ENCODE results near the gene PDAP1. TPM values are rescaled to one million over a fixed set of nuclear protein-coding genes. Genes with fewer than 3 reads are reported as not detected.

PDAP1 gene
- total RNA-seq, 1 experiment from 2014 or later: 150 TPM

DNA sequence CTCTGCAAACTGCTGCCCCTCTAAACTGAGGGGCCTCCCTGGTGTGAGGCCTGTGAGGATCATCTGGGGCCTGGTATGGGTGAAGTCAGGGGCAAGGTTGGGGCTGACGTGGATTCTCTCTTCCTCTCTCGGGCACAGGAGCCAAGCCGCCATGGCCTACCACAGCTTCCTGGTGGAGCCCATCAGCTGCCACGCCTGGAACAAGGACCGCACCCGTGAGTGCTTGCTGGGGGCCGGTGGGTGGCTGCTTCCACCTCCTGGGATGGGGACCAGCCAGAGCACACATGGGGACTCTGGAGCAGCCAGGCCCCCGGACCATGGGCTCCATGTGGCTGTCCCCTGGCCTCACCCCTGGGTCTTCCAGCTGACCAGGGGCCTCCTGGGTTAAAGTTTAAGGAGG lies 22.8 kb downstream of the PDAP1 start:
- Histone ChIP-seq H2BK15ac (ENCODE audit: low read depth, low read length) (no peak overlapping the region), H2AFZ (ENCODE audit: low read length) (no peak overlapping the region), H3K9me3 (ENCODE audit: control insufficient read depth, low read depth, low read length) (no peaks in the 10 kb centered on the region), H3K27ac (ENCODE audit: insufficient read length, low read depth, low read length) (no peak overlapping the region), H4K91ac (ENCODE audit: insufficient read length, low read depth, low read length) (no peak overlapping the region), H4K8ac (replicated peaks; ENCODE audit: insufficient read length, low read depth, low read length) (no peak overlapping the region), H3K4ac (ENCODE audit: low read depth, low read length) (no peak overlapping the region), H3K79me1 (ENCODE audit: insufficient read depth, low read depth, low read length, poor library complexity, severe bottlenecking) (no peaks in the 10 kb centered on the region), H4K20me1 (ENCODE audit: control insufficient read depth, insufficient read depth, insufficient read length) (no peaks in the 10 kb centered on the region), H3K23ac (ENCODE audit: insufficient read length, low read depth, low read length) (no peak overlapping the region), H3K27me3 (ENCODE audit: insufficient read depth, low read length) (no peaks in the 10 kb centered on the region), H3K23me2 (ENCODE audit: insufficient read length, low read depth, low read length, poor library complexity, severe bottlenecking) (peaks cover 2% of the 10 kb centered on the region), H3K79me2 (ENCODE audit: insufficient read depth, low read length) (no peaks in the 10 kb centered on the region), H2BK5ac (ENCODE audit: insufficient read length, low read length) (no peak overlapping the region), H2BK120ac (ENCODE audit: low read depth, low read length, poor library complexity, severe bottlenecking) (no peak overlapping the region), H3K4me2 (ENCODE audit: insufficient read depth, insufficient read length, low read length) (no peak overlapping the region), H2BK12ac (ENCODE audit: insufficient read length, low read depth, low read length) (no peak overlapping the region), H2BK20ac (ENCODE audit: low read depth, low read length, poor library complexity, severe bottlenecking) (no peak overlapping the region), H3K14ac (ENCODE audit: insufficient read depth, low read length) (no peak overlapping the region), H3K18ac (ENCODE audit: insufficient read length, low read depth, low read length) (no peak overlapping the region), H3T11ph (ENCODE audit: low read length) (no peak overlapping the region), H3K4me1 (ENCODE audit: insufficient read depth, low read length) (no peaks in the 10 kb centered on the region), H3K56ac (ENCODE audit: insufficient read length, low read depth, low read length) (no peak overlapping the region), H2AK5ac (ENCODE audit: insufficient read length, low read length) (no peak overlapping the region), H4K5ac (ENCODE audit: insufficient read length, low read depth, low read length) (no peak overlapping the region), H3K9ac (ENCODE audit: extremely low read depth, insufficient read length, low read length) (no peak overlapping the region)
- no CpG with 5 or more reads among the region's 8 CpGs for WGBS (ENCODE audit: extremely low coverage, insufficient read length, low lambda C conversion rate)
- peaks cover 9 to 39% (median 17%) of the 10 kb centered on the region in 3 experiments; a peak in 6 of 7 replicates for H3K36me3 Mint-ChIP-seq (ENCODE audit: insufficient read depth in 1 of 3, low read depth in 3 of 3)
- no peak overlapping the region for H3K4me3 Mint-ChIP-seq
- H3K27me3 Mint-ChIP-seq (ENCODE audit: low read depth): no peaks in the 10 kb centered on the region; the same call in 1 of the 2 replicates
- H3K9me3 Mint-ChIP-seq: no peaks in the 10 kb centered on the region; a peak in 1 of 5 replicates
- TF ChIP-seq, protein P1, sequence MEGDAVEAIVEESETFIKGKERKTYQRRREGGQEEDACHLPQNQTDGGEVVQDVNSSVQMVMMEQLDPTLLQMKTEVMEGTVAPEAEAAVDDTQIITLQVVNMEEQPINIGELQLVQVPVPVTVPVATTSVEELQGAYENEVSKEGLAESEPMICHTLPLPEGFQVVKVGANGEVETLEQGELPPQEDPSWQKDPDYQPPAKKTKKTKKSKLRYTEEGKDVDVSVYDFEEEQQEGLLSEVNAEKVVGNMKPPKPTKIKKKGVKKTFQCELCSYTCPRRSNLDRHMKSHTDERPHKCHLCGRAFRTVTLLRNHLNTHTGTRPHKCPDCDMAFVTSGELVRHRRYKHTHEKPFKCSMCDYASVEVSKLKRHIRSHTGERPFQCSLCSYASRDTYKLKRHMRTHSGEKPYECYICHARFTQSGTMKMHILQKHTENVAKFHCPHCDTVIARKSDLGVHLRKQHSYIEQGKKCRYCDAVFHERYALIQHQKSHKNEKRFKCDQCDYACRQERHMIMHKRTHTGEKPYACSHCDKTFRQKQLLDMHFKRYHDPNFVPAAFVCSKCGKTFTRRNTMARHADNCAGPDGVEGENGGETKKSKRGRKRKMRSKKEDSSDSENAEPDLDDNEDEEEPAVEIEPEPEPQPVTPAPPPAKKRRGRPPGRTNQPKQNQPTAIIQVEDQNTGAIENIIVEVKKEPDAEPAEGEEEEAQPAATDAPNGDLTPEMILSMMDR (conservative IDR thresholded peaks at IDR 0.05): no peak
- DNase-seq: no peak
- H3K27ac Mint-ChIP-seq: no peak overlapping the region
- H3K4me1 Mint-ChIP-seq: no peaks in the 10 kb centered on the region

Data from H9 (cell line).